ENCODE measurements around the gene FAM76B. TPM values are rescaled to one million over a fixed set of nuclear protein-coding genes. Genes with fewer than 3 reads are reported as not detected.

FAM76B gene
- polyA plus RNA-seq, 3 donors: 7.8 to 46.6 (median 8.2) TPM

DNA sequence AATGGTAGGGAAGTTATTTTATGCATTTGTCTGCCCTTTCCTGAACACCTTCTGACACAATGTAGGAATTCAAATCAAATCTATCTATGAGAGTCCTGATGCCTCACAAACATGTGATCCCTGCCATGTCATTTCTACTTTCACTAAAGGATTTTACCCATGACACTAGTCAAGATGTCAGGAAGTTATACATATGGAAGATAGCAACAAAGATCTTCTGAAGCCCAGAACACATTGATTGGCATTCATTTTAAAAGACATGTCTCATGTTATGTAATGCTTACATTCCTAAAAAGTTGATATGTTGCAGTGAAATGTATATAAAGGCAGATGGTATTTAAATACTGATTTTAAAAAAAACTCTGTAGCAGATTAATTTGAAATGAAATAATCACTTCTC is 61.5 kb downstream of the FAM76B start:
- H2AFZ ChIP-seq (ENCODE audit: insufficient read depth, low read depth, low read length, poor library complexity, severe bottlenecking): no peak overlapping the region
- TF ChIP-seq, protein P1, sequence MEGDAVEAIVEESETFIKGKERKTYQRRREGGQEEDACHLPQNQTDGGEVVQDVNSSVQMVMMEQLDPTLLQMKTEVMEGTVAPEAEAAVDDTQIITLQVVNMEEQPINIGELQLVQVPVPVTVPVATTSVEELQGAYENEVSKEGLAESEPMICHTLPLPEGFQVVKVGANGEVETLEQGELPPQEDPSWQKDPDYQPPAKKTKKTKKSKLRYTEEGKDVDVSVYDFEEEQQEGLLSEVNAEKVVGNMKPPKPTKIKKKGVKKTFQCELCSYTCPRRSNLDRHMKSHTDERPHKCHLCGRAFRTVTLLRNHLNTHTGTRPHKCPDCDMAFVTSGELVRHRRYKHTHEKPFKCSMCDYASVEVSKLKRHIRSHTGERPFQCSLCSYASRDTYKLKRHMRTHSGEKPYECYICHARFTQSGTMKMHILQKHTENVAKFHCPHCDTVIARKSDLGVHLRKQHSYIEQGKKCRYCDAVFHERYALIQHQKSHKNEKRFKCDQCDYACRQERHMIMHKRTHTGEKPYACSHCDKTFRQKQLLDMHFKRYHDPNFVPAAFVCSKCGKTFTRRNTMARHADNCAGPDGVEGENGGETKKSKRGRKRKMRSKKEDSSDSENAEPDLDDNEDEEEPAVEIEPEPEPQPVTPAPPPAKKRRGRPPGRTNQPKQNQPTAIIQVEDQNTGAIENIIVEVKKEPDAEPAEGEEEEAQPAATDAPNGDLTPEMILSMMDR (IDR thresholded peaks at IDR 0.05): no peak
- H3K4me3 Mint-ChIP-seq: no peak overlapping the region
- intact Hi-C loops (cut with micrococcal nuclease): no loop called here
- H3K4me1 Mint-ChIP-seq: no peaks in the 10 kb centered on the region
- H3K9me3 Mint-ChIP-seq: peaks cover 0 to 5% (median 2%) of the 10 kb centered on the region in 7 donors
- H3K27ac Mint-ChIP-seq: no peak overlapping the region
- no peaks in the 10 kb centered on the region for H3K79me2 ChIP-seq (ENCODE audit: insufficient read depth, low read length)
- no peaks in the 10 kb centered on the region for H4K20me1 ChIP-seq (ENCODE audit: insufficient read depth, low read length)
- H3K27me3 ChIP-seq (ENCODE audit: control insufficient read depth in 2 of 2, insufficient read depth in 2 of 2, low read length in 2 of 2): no peaks in the 10 kb centered on the region
- no peak overlapping the region for H3K27ac ChIP-seq (ENCODE audit: low read depth in 1 of 2, low read length in 2 of 2)
- no peaks in the 10 kb centered on the region for H3K9me3 ChIP-seq (replicated peaks in 1 of 2; ENCODE audit: control insufficient read depth in 1 of 2, insufficient read depth in 1 of 2, low read length in 2 of 2)
- H3K9ac ChIP-seq (ENCODE audit: insufficient read depth, low read length, poor library complexity, severe bottlenecking): no peak overlapping the region
- no peaks in the 10 kb centered on the region for H3K36me3 ChIP-seq (replicated peaks in 1 of 2; ENCODE audit: control insufficient read depth in 1 of 2, insufficient read depth in 2 of 2, low read length in 2 of 2)
- no peak overlapping the region for H3K4me3 ChIP-seq (replicated peaks in 1 of 3; ENCODE audit: low read depth in 2 of 3, low read length in 3 of 3)
- no peak overlapping the region for H3K4me2 ChIP-seq (replicated peaks; ENCODE audit: extremely low read depth, low read length, poor library complexity, severe bottlenecking)
- H3K4me1 ChIP-seq (ENCODE audit: control insufficient read depth in 1 of 2, insufficient read depth in 2 of 2, low read length in 2 of 2): no peaks in the 10 kb centered on the region
- H3K36me3 Mint-ChIP-seq: no peaks in the 10 kb centered on the region
- no peaks in the 10 kb centered on the region for H3K27me3 Mint-ChIP-seq (ENCODE audit: low read depth in 3 of 3)
- no peak for DNase-seq

DNA sequence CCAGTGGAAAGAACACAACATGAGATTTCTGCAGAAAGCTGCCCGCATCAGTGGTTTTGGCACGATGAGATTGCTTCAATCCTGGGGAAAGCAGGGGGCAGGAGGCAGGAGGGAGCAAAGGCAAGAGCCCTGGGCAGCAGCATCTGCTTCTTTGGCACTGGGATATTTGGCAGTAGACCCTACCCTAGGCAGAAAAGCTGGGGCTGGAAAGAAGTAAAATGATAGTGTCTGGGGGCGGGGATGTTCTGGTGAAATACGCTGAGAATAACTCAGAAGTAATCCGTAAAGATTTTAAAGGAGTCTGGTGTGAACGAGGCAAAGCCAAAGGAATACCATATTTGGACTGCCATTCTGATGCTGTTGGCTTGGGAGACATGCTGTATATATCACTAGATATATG is 62.0 kb downstream of the FAM76B start:
- no peaks in the 10 kb centered on the region for H3K27me3 ChIP-seq (ENCODE audit: control insufficient read depth in 2 of 2, insufficient read depth in 2 of 2, low read length in 2 of 2)
- Mint-ChIP-seq H3K4me1 (no peaks in the 10 kb centered on the region), H3K4me3 (no peak overlapping the region), H3K27me3 (ENCODE audit: low read depth in 3 of 3) (no peaks in the 10 kb centered on the region), H3K27ac (no peak overlapping the region), H3K36me3 (no peaks in the 10 kb centered on the region), H3K9me3 (peaks cover 0 to 5% (median 2%) of the 10 kb centered on the region in 7 donors)
- no peak overlapping the region for H3K9ac ChIP-seq (ENCODE audit: insufficient read depth, low read length, poor library complexity, severe bottlenecking)
- DNase-seq: no peak
- H3K27ac ChIP-seq (ENCODE audit: low read depth in 1 of 2, low read length in 2 of 2): no peak overlapping the region
- H3K4me3 ChIP-seq (replicated peaks in 1 of 3; ENCODE audit: low read depth in 2 of 3, low read length in 3 of 3): no peak overlapping the region
- TF ChIP-seq, protein P1 (IDR thresholded peaks at IDR 0.05): no peak
- no peaks in the 10 kb centered on the region for H3K9me3 ChIP-seq (replicated peaks in 1 of 2; ENCODE audit: control insufficient read depth in 1 of 2, insufficient read depth in 1 of 2, low read length in 2 of 2)
- H3K4me1 ChIP-seq (ENCODE audit: control insufficient read depth in 1 of 2, insufficient read depth in 2 of 2, low read length in 2 of 2): no peaks in the 10 kb centered on the region
- no peaks in the 10 kb centered on the region for H3K79me2 ChIP-seq (ENCODE audit: insufficient read depth, low read length)
- 95% methylated on average over 2 of the region's 6 CpGs for WGBS (ENCODE audit: insufficient coverage)
- H2AFZ ChIP-seq (ENCODE audit: insufficient read depth, low read depth, low read length, poor library complexity, severe bottlenecking): no peak overlapping the region
- intact Hi-C loops (cut with micrococcal nuclease): no loop called here
- H3K36me3 ChIP-seq (replicated peaks in 1 of 2; ENCODE audit: control insufficient read depth in 1 of 2, insufficient read depth in 2 of 2, low read length in 2 of 2): no peaks in the 10 kb centered on the region
- H4K20me1 ChIP-seq (ENCODE audit: insufficient read depth, low read length): no peaks in the 10 kb centered on the region
- no peak overlapping the region for H3K4me2 ChIP-seq (replicated peaks; ENCODE audit: extremely low read depth, low read length, poor library complexity, severe bottlenecking)
